Loucy (cell line): ENCODE measurements around the gene MAX.

Experiments
- H2AFZ ChIP-seq: fragments of 200-600 bp; sonication (generic); 2 replicates; pipeline ENCODE4 v1.6.0; 2016; ENCODE audit warnings: antibody characterized with exemption, mild to moderate bottlenecking, low read length, moderate library complexity
- H3F3A ChIP-seq: fragments of 200-600 bp; 2 replicates; pipeline ENCODE4 v1.6.0; 2016; ENCODE audit warnings: antibody characterized with exemption, low read depth, mild to moderate bottlenecking
- H3K27me3 ChIP-seq: fragments of 200-600 bp; sonication (generic); 2 replicates; pipeline ENCODE4 v1.6.1; 2014; ENCODE audit warnings: low read length, mild to moderate bottlenecking; ENCODE audit not compliant: insufficient read depth, poor library complexity, severe bottlenecking
- H3K36me3 ChIP-seq: fragments of 200-600 bp; sonication (generic); 2 replicates; pipeline ENCODE4 v1.6.1; 2016; ENCODE audit warnings: low read length; ENCODE audit not compliant: insufficient read depth
- H3K4me1 ChIP-seq: fragments of 200-600 bp; sonication (generic); 2 replicates; pipeline ENCODE4 v1.5.1; 2014; ENCODE audit warnings: low read length, mild to moderate bottlenecking; ENCODE audit not compliant: insufficient read depth, poor library complexity, severe bottlenecking
- H3K4me2 ChIP-seq: fragments of 200-600 bp; sonication (generic); 2 replicates; pipeline ENCODE4 v1.6.0; 2014; ENCODE audit warnings: antibody characterized with exemption, low read length, low read depth, mild to moderate bottlenecking; ENCODE audit not compliant: poor library complexity, severe bottlenecking
- H3K4me3 ChIP-seq: fragments of 200-600 bp; sonication (generic); 2 replicates; pipeline ENCODE4 v1.5.1; 2014; ENCODE audit warnings: low read length, mild to moderate bottlenecking, mixed read lengths; ENCODE audit not compliant: poor library complexity, severe bottlenecking
- H3K79me2 ChIP-seq: fragments of 200-600 bp; sonication (generic); 2 replicates; pipeline ENCODE4 v1.6.1; 2014; ENCODE audit warnings: low read length; ENCODE audit not compliant: insufficient read depth
- H3K9ac ChIP-seq: fragments of 200-600 bp; sonication (generic); 2 replicates; pipeline ENCODE4 v1.6.0; 2014; ENCODE audit warnings: mild to moderate bottlenecking, low read depth, low read length, moderate library complexity; ENCODE audit not compliant: poor library complexity, severe bottlenecking
- H3K9me2 ChIP-seq: fragments of 200-600 bp; sonication (generic); replicated peaks from 2 replicates; pipeline ENCODE4 v1.6.1; 2016; ENCODE audit warnings: low read depth, low read length, mixed read lengths
- H3K9me3 ChIP-seq: fragments of 200-600 bp; sonication (generic); 2 replicates; pipeline ENCODE4 v1.6.1; 2014; ENCODE audit warnings: mild to moderate bottlenecking, antibody characterized with exemption, low read length, low read depth; ENCODE audit not compliant: insufficient read depth
- H4K20me1 ChIP-seq: fragments of 200-600 bp; sonication (generic); 2 replicates; pipeline ENCODE4 v1.6.0; 2014; ENCODE audit warnings: antibody characterized with exemption, low read length, mild to moderate bottlenecking; ENCODE audit not compliant: insufficient read depth, poor library complexity, severe bottlenecking
- CTCF ChIP-seq: fragments of 200-600 bp; sonication (generic); conservative IDR thresholded peaks from 2 replicates; pipeline ENCODE4 v1.5.1; 2014; ENCODE audit warnings: mild to moderate bottlenecking, antibody characterized with exemption, low read length
- EZH2phosphoT487 ChIP-seq: fragments of 200-600 bp; IDR thresholded peaks from 2 replicates; pipeline ENCODE4 v1.6.1; 2018; ENCODE audit warnings: antibody characterized with exemption, mild to moderate bottlenecking, moderate library complexity, borderline replicate concordance

The MAX gene

DNA sequence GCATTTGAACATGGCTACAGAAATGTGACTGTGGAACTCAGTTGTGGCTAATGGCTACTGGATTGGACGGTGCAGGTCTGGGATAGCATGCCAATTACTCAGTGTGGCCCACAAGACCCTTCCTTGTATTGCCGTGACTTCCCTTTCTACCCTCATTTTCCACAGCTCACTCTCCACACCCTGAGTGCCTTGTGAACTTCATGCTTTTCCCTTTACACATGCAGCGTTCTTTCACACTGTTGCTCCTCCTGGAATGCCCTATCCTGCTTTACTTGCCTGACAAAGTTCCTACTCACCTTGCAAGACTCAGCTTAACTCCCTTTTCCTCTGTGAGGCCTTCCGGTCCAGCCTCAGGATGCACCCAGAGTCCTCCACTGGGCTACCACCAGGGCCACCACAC lies 46.8 kb upstream of the MAX start:
- Histone ChIP-seq H4K20me1 (no peaks in the 10 kb centered on the region), H3K79me2 (no peaks in the 10 kb centered on the region), H3K9me3 (no peaks in the 10 kb centered on the region), H2AFZ (no peak overlapping the region), H3K9ac (no peak overlapping the region), H3K36me3 (no peaks in the 10 kb centered on the region), H3F3A (no peaks in the 10 kb centered on the region), H3K4me1 (no peaks in the 10 kb centered on the region), H3K4me2 (no peak overlapping the region), H3K4me3 (no peak overlapping the region), H3K9me2 (no peaks in the 10 kb centered on the region), H3K27me3 (no peaks in the 10 kb centered on the region)
- TF ChIP-seq EZH2phosphoT487 (no peak), CTCF (no peak)

GRCh38 chr14:65144170-65144569 lies 41.9 kb upstream of the MAX start:
- no peak overlapping the region for H2AFZ ChIP-seq

GRCh38 chr14:65142914-65143625 lies 40.8 kb upstream of the MAX start:
- no peaks in the 10 kb centered on the region for H4K20me1 ChIP-seq

More at GRCh38 chr14:65144170-65144569, 41.9 kb upstream of the MAX start:
- no peak overlapping the region for H3K4me3 ChIP-seq
- H3K36me3 ChIP-seq: no peaks in the 10 kb centered on the region
- no peaks in the 10 kb centered on the region for H3K9me2 ChIP-seq
- no peaks in the 10 kb centered on the region for H4K20me1 ChIP-seq
- no peaks in the 10 kb centered on the region for H3K27me3 ChIP-seq
- H3K79me2 ChIP-seq: no peaks in the 10 kb centered on the region
- H3K9me3 ChIP-seq: no peaks in the 10 kb centered on the region
- no peak overlapping the region for H3K4me2 ChIP-seq
- no peak overlapping the region for H3K9ac ChIP-seq
- TF ChIP-seq CTCF: no peak
- TF ChIP-seq EZH2phosphoT487: no peak
- no peaks in the 10 kb centered on the region for H3K4me1 ChIP-seq
- no peaks in the 10 kb centered on the region for H3F3A ChIP-seq

More at GRCh38 chr14:65142914-65143625, 40.8 kb upstream of the MAX start:
- Histone ChIP-seq H3K9me2 (no peaks in the 10 kb centered on the region), H3K27me3 (no peaks in the 10 kb centered on the region), H3K4me1 (no peaks in the 10 kb centered on the region), H3K79me2 (no peaks in the 10 kb centered on the region), H2AFZ (no peak overlapping the region), H3F3A (no peaks in the 10 kb centered on the region), H3K9ac (no peak overlapping the region), H3K4me3 (no peak overlapping the region), H3K36me3 (no peaks in the 10 kb centered on the region), H3K9me3 (no peaks in the 10 kb centered on the region), H3K4me2 (no peak overlapping the region)
- TF ChIP-seq CTCF (no peak), EZH2phosphoT487 (no peak)
